Fibroblast of lung (primary cell): Measurements from ENCODE around the gene GOLGA3.

Experiments used
- EZH2 ChIP-seq: IDR thresholded peaks from 2 replicates; pipeline ENCODE4 v1.5.1; 2012; ENCODE audit warnings: low read length, control low read depth, mild to moderate bottlenecking; ENCODE audit errors: missing control alignments
- TF ChIP-seq, protein P1 (sequence below), 2 donors: IDR thresholded peaks in 1 of 2; conservative IDR thresholded peaks in 1 of 2; 1 replicate in 1 of 2; 2 replicates in 1 of 2; pipeline ENCODE4 v1.5.1; 2011 to 2012; ENCODE audit warnings: low read length in 2 of 2, control low read depth in 1 of 2, inconsistent platforms in 1 of 2, low read depth in 1 of 2, mild to moderate bottlenecking in 1 of 2

DNA sequence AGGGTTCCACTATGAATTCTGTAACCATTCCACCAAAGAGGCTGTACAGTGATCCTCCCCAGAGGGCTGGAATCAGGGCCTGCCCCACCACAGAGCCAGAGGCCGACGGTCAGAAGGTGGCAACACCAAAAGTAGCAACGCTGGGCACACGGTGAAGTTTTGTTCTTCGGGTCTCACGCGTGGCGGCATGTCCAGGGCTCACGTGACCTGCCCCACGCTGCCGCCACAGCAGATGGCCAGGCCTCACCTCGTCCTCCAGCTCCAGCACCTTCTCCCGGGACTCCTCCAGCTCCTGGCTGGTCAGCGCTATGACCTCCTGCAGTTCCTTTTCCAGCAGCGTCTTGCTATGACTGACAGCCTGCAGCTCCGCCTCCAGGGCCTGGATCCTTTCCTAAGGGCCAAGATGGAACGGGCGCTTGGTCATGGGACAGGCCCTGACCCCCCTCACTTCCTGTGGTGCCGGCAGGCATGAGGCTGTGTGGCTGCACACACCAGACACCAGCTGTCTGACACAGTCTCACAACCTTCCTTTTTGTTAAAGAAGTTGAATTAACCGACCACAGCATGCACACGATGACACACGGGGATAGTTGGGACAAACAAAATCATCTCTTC, 44.6 kb downstream of the GOLGA3 start:
- TF ChIP-seq, protein P1, sequence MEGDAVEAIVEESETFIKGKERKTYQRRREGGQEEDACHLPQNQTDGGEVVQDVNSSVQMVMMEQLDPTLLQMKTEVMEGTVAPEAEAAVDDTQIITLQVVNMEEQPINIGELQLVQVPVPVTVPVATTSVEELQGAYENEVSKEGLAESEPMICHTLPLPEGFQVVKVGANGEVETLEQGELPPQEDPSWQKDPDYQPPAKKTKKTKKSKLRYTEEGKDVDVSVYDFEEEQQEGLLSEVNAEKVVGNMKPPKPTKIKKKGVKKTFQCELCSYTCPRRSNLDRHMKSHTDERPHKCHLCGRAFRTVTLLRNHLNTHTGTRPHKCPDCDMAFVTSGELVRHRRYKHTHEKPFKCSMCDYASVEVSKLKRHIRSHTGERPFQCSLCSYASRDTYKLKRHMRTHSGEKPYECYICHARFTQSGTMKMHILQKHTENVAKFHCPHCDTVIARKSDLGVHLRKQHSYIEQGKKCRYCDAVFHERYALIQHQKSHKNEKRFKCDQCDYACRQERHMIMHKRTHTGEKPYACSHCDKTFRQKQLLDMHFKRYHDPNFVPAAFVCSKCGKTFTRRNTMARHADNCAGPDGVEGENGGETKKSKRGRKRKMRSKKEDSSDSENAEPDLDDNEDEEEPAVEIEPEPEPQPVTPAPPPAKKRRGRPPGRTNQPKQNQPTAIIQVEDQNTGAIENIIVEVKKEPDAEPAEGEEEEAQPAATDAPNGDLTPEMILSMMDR (conservative IDR thresholded peaks at IDR 0.05 in 1 of 2, IDR thresholded peaks at IDR 0.05 in 1 of 2; ENCODE audit: low read depth in 1 of 2, low read length in 2 of 2) = no peak
- TF ChIP-seq EZH2 = no peak
